BE2C (cell line): ENCODE results near the gene NT5DC1.

Experiments used
- DNase-seq: peaks from one replicate; pipeline ENCODE4 v3.0.0-alpha.2; 2020
- H3K27me3 ChIP-seq: fragments of 250-450 bp; sonication (Bioruptor Pico); 2 replicates; pipeline ENCODE4 v1.5.1; 2020; ENCODE audit warnings: mild to moderate bottlenecking
- H3K36me3 ChIP-seq: fragments of 250-450 bp; sonication (Bioruptor Pico); 2 replicates; pipeline ENCODE4 v1.5.1; 2020; ENCODE audit warnings: mild to moderate bottlenecking
- H3K4me1 ChIP-seq: fragments of 250-450 bp; sonication (Bioruptor Pico); 2 replicates; pipeline ENCODE4 v1.5.1; 2020
- H3K4me3 ChIP-seq: 2 replicates; pipeline ENCODE4 v1.5.1; 2011; ENCODE audit warnings: low read depth, low read length
- H3K9me3 ChIP-seq: fragments of 250-450 bp; sonication (Bioruptor Pico); 2 replicates; pipeline ENCODE4 v1.5.1; 2020
- CTCF ChIP-seq: IDR thresholded peaks from 2 replicates; pipeline ENCODE4 v1.5.1; 2012; ENCODE audit warnings: mild to moderate bottlenecking, low read depth, low read length

Gene NT5DC1

GRCh38 chr6:116234689-116235088 is 134.0 kb downstream of the NT5DC1 start:
- DNase-seq = no peak

GRCh38 chr6:116238083-116238482 is 137.4 kb downstream of the NT5DC1 start:
- Histone ChIP-seq H3K4me3 (no peak overlapping the region), H3K27me3 (no peaks in the 10 kb centered on the region), H3K4me1 (no peaks in the 10 kb centered on the region), H3K36me3 (no peaks in the 10 kb centered on the region), H3K9me3 (no peaks in the 10 kb centered on the region)
- TF ChIP-seq CTCF = no peak
- DNase-seq = no peak

More at GRCh38 chr6:116234689-116235088, 134.0 kb downstream of the NT5DC1 start:
- no peaks in the 10 kb centered on the region for H3K9me3 ChIP-seq
- H3K4me3 ChIP-seq = no peak overlapping the region
- TF ChIP-seq CTCF = no peak
- no peaks in the 10 kb centered on the region for H3K27me3 ChIP-seq
- H3K36me3 ChIP-seq = no peaks in the 10 kb centered on the region
- no peaks in the 10 kb centered on the region for H3K4me1 ChIP-seq

GRCh38 chr6:116239256-116239655 is 138.6 kb downstream of the NT5DC1 start:
- no peak overlapping the region for H3K4me3 ChIP-seq
- no peak for TF ChIP-seq CTCF
- no peaks in the 10 kb centered on the region for H3K9me3 ChIP-seq
- peaks cover 5% of the 10 kb centered on the region; the same call in 1 of the 2 replicates for H3K4me1 ChIP-seq
- H3K36me3 ChIP-seq = no peaks in the 10 kb centered on the region
- no peaks in the 10 kb centered on the region for H3K27me3 ChIP-seq
- no peak for DNase-seq

GRCh38 chr6:116239856-116240255 is 139.2 kb downstream of the NT5DC1 start:
- no peak overlapping the region for H3K4me3 ChIP-seq
- DNase-seq = no peak
- TF ChIP-seq CTCF = no peak
- H3K9me3 ChIP-seq = no peaks in the 10 kb centered on the region
- no peaks in the 10 kb centered on the region for H3K36me3 ChIP-seq
- H3K27me3 ChIP-seq = no peaks in the 10 kb centered on the region
- H3K4me1 ChIP-seq = peaks cover 9% of the 10 kb centered on the region; the same call in 1 of the 2 replicates

- no peak overlapping the region for H3K4me3 ChIP-seq
- H3K4me1 ChIP-seq = peaks cover 15% of the 10 kb centered on the region
- no peaks in the 10 kb centered on the region for H3K9me3 ChIP-seq
- no peaks in the 10 kb centered on the region for H3K36me3 ChIP-seq
- TF ChIP-seq CTCF = no peak
- peak; percentile 25 for DNase-seq
- no peaks in the 10 kb centered on the region for H3K27me3 ChIP-seq
Measured at GRCh38 chr6:116244284-116244683, 143.6 kb downstream of the NT5DC1 start.

- H3K4me1 ChIP-seq = peaks cover 15% of the 10 kb centered on the region
- H3K9me3 ChIP-seq = no peaks in the 10 kb centered on the region
- no peaks in the 10 kb centered on the region for H3K27me3 ChIP-seq
- H3K36me3 ChIP-seq = no peaks in the 10 kb centered on the region; the same call in 1 of the 2 replicates
- DNase-seq = no peak
- H3K4me3 ChIP-seq = no peak overlapping the region
- TF ChIP-seq CTCF = no peak
Measured at GRCh38 chr6:116246089-116246488, 145.4 kb downstream of the NT5DC1 start.
